Activated CD8-positive, alpha-beta memory T cell treated with anti-CD3 and anti-CD28 coated beads for 36 hours (primary cell): ENCODE data around the gene MRPL21. TPM values are rescaled to one million over a fixed set of nuclear protein-coding genes. Genes with fewer than 3 reads are reported as not detected.

Source experiments
- CTCF ChIA-PET: fragments of 350-600 bp; sonication (Branson Sonifier 250); formaldehyde crosslinking; loops from one replicate; lab custom pipeline; 2021; ENCODE audit warnings: antibody characterized with exemption; lab: Charles Lee
- POLR2A ChIA-PET: fragments of 350-600 bp; sonication (Branson Sonifier 250); formaldehyde crosslinking; loops from one replicate; lab custom pipeline; 2021; ENCODE audit warnings: antibody characterized with exemption; lab: Charles Lee
- total RNA-seq, 2 experiments: library from RNA; stranded (reverse); gene quantifications; one replicate each; pipeline ENCODE4 v1.2.3, GENCODE V29; 2021

Gene MRPL21
- 100 to 1,000 TPM; 106 to 121 TPM for total RNA-seq

- CTCF ChIA-PET, result interaction anchor here (1.3 kb wide), 1 partner anchor 17 kb away, joined by 3 read pairs; no protein-coding TSS in a partner anchor
- POLR2A ChIA-PET, result interaction anchor here (1.3 kb wide), 1 partner anchor 153 kb away, joined by 3 read pairs; no protein-coding TSS in a partner anchor
Observed at GRCh38 chr11:68903288-68904247, at the start of gene MRPL21, which contains the start of gene IGHMBP2. Gene MRPL21, minus strand, starts transcription at chr11:68903832. Its CDS starts 22 bp downstream, at chr11:68903810. Gene IGHMBP2, plus strand, starts transcription at chr11:68903891. Its CDS starts 62 bp downstream, at chr11:68903953.

- CTCF ChIA-PET, result no interaction called here
- POLR2A ChIA-PET, result no interaction called here
Observed at GRCh38 chr11:68950762-68951161, 47.1 kb upstream of the MRPL21 start.

GRCh38 chr11:68950270-68950669 lies 46.6 kb upstream of the MRPL21 start:
- POLR2A ChIA-PET, result no interaction called here
- CTCF ChIA-PET, result interaction anchor here (0.6 kb wide), 1 partner anchor 233 kb away, joined by 3 read pairs; no protein-coding TSS in a partner anchor

- CTCF ChIA-PET, result no interaction called here
- POLR2A ChIA-PET, result no interaction called here
Observed at GRCh38 chr11:68948935-68949334, 45.3 kb upstream of the MRPL21 start.

DNA sequence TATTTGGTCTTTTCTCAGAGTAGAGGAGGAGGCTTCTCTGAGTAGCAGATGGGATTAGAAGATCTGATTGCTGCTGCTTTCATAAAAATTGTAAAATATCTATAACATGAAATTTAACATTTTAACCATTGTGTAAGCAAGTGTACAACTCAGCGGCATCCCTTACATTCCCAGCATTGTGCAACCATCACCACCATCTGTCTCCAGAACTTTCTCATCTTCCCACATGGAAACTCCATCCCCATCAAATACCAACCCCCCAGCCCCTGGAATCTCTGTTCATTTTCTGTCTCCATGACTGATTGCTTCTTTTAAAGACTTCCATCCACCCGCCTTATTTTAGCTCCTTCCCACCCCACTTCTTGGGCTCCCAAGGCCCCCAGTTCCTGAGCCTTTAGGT lies 44.9 kb upstream of the MRPL21 start:
- POLR2A ChIA-PET, result no interaction called here
- CTCF ChIA-PET, result no interaction called here

DNA sequence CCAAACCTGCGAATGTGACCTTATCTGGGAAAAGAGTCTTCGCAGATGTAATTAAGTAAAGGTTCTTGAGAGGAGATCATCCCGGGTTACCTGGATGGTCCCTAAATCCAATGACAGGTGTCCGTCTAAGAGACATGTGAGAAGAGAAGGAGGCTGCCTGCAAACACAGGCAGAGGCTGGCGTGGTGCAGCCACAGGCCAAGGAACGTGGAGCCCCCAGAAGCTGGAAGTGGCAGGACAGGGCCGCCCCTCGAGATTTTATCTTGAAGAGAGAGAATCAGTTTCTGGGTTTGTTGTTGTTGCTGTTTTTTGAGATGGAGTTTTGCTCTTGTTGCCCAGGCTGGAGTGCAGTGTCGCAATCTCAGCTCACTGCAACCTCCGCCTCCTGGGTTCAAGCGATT lies 43.5 kb upstream of the MRPL21 start:
- ChIA-PET CTCF (no interaction called here), POLR2A (no interaction called here)

GRCh38 chr11:68946416-68947090 lies 42.9 kb upstream of the MRPL21 start:
- POLR2A ChIA-PET, result interaction anchor here (0.6 kb wide), 1 partner anchor 600 kb away, joined by 4 read pairs; no protein-coding TSS in a partner anchor
- CTCF ChIA-PET, result no interaction called here

DNA sequence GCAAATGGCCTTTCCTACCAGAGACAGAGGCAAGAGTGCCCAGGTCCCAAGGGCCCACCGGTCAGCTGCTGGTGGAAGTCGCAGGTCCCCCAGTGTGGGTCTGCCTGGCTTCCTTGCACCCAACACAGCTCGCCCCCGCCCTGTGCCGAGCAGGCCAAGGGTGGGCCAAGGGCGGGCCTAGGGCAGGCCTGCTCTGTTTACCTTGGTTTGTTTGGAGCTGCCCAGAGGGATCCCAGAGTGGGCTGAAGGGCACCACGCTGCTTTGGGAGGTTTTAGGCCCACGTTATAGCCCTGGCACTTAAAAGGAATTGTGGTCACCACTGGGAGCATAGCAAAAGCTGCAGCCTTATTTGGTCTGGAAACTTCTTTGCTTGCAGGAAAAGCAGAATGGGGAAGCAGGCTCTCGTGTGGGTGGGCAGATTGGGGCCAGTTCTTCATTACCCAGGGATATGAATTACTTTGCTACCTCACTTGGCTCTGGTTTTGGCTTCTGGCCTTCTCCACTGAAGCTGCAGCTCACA lies 39.2 kb upstream of the MRPL21 start:
- ChIA-PET POLR2A (no interaction called here), CTCF (no interaction called here)

DNA sequence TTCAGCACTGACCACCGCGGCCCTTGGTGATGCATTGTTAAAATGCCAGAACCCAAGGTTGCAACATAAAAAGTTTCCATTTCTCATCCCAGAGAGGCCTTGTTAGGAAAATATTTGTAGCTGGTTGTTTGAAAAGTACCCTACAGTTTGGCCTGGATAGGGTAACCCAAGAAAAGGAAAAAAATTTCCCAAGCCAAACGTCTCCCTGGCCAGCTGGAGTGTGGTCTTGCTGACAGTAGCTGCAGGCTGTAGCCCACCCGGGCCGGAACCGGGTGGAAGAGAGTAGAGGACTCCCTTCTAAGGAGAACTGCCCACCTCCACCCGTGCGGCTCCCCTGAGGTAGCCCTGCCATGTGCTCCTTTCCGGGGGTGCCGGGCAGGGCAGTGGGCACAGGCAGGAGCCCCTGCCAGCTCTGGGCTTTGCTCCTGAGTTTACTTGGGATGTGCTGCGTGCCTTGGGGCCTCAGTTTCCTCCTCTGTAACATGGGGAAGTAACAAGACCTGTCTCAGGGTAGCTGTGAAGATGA lies 38.5 kb upstream of the MRPL21 start:
- ChIA-PET CTCF (no interaction called here), POLR2A (no interaction called here)

GRCh38 chr11:68941324-68942094 lies 37.9 kb upstream of the MRPL21 start:
- ChIA-PET CTCF (no interaction called here), POLR2A (no interaction called here)

DNA sequence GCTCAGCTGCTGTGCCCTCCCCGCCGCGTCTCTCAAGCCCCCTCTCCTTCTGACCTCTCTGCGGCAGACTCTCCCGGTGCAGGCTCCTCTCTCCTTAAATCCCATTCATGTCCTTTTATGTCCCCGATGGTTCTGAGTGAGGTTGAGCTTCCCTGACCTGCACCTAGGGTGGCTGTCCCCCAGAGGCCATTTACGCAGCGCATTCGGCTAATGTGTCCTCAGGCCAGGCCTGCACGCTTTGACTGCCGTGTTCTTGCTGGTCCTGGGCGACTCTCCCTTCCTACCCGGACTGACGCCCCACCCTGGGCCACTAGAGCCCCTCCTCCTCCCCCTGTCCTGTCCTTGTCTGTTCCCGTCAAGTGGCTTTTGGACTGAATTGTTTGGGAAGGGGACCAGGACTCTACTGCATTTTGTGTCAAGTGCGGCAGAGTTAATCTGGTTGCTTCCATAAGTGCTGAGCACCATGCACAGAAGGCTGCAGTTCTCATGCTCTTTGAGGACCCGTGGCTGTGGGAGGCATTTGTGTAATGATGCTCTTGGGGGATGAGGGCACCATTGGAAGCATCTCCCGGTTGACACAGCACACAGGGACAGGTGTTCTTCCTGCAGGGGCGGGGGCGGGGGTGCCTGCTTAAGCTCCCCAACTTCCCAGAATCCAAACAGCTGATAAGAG lies 37.2 kb upstream of the MRPL21 start:
- ChIA-PET CTCF (no interaction called here), POLR2A (no interaction called here)

- ChIA-PET POLR2A (no interaction called here), CTCF (no interaction called here)
Observed at GRCh38 chr11:68939583-68940555, 36.2 kb upstream of the MRPL21 start.

DNA sequence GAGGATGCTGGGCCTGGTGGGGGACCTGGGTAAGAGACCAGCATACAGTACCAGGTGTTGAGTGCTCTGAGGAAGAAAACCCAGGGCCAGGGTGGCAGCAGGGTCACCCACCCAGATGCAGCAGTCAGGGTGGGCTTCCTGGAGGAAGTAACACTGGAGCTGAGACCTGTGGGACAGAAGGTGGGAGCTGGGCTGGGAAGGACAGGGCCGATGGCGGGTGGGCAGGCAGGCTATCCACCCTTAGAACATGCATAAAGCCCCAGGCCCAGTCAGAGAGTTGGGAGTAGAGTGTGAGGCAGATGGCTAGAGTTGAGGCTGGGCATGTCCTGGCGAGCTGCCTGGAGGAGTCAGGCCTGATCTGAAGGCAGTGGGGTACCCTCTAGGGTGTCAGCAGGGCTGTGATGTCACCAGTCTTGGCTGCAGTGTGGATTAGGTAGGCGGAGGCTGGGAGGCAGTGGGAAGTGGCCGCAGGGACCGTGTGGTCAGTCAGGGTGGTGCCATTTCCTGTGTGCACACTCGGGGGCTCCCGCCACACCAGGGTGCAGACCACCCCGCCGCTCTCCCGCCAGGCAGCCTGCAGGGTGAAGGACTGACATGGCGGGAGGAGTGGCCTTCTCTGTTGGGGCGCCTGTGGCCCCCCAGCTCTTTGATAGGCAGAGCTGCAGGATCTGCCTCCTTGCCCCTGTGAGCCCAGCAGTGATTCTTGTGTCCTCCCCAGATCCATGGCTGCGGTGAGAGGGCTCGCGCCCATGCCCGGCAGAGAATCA lies 35.4 kb upstream of the MRPL21 start:
- POLR2A ChIA-PET, result no interaction called here
- CTCF ChIA-PET, result no interaction called here

DNA sequence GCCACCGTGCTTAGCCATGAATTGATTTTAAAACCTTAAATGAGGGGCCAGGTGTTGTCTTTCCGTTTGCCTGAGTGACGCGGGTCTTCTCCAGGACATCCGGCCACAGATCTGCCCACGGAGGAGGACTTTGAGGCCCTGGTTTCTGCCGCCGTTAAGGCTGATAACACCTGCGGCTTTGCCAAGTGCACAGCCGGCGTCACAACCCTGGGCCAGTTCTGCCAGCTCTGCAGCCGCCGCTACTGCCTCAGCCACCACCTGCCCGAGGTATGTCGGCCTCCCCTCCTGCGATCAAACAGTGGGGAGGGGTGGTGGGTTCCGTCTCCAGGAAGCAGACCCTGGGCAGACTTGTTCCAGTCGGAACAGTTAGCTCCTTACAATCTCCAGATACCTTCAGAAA lies 34.5 kb upstream of the MRPL21 start:
- CTCF ChIA-PET, result no interaction called here
- POLR2A ChIA-PET, result no interaction called here

DNA sequence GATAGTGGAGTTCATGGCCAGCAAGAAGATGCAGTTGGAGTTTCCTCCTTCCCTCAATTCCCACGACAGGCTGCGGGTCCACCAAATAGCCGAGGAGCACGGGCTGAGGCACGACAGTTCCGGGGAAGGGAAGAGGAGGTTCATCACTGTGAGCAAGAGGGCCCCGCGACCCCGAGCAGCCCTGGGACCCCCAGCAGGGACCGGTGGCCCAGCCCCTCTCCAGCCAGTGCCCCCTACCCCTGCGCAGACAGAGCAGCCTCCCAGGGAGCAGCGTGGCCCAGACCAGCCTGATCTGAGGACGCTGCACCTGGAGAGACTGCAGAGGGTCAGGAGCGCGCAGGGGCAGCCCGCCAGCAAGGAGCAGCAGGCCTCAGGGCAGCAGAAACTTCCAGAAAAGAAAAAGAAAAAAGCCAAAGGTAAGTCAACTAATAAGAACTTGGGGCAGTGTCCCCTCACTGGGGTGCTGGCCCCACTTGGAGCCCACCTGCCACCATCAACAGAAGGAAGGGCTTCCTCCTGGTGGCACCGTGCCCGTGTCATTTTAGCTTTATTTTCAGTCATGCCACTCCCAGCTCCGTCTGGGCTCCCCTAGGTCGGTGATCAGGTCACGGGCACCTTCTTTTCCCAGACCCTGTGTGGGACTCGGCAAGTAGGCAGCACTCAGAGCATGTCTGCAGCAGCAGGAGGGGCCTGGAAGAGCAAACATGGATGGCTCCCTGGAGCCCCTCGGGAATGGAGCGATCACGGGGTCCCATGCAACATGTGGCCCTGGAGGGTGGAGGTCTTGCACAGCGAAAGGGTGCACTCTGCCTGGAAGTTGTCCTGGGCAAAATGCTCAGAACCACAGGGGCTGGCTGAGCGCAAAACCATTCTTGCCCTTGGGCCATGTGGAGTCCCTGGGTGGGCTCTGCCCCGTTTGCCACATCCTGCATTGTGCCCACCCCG lies 33.3 kb upstream of the MRPL21 start:
- POLR2A ChIA-PET, result no interaction called here
- CTCF ChIA-PET, result no interaction called here

DNA sequence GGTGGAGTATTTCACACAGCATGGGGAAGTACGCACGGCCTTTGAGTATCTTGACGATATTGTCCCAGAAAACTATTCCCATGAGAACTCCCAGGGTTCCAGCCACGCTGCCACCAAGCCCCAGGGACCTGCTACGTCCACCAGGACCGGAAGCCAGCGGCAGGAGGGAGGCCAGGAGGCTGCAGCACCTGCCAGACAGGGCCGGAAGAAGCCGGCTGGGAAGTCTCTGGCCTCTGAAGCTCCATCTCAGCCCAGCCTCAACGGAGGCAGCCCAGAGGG lies 32.7 kb upstream of the MRPL21 start:
- POLR2A ChIA-PET, result no interaction called here
- CTCF ChIA-PET, result no interaction called here
